ENCODE measurements around the gene TGM5.

The TGM5 gene

GRCh38 chr15:43214169-43214568 lies 52.6 kb downstream of the TGM5 start:
- no peak overlapping the region for H3K4me3 ChIP-seq (ENCODE audit: low read depth, low read length)

DNA sequence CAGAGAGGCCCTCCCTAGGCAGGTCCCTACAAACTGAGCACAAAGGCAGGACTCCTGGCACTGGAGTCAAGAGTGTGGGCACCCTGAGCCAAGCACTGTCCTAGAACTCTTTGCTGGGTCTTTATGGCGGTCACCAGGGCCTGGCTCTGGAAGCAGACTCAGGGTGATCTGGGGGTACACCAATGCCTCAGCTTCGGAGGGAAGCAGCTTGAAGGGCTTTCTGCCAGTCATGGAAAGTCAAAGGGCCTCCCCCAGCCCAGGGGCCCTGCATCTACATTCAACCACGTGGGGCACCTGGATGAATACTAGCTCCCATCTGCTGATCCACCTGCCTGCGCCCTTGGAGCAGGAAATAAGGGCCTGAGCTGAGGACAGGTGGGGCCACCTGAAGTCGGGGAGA lies 53.3 kb downstream of the TGM5 start:
- Histone ChIP-seq H3K27me3 (no peaks in the 10 kb centered on the region), H3K4me3 (ENCODE audit: low read depth, low read length) (no peak overlapping the region), H3K9me3 (no peaks in the 10 kb centered on the region), H3K4me1 (peaks cover 5% of the 10 kb centered on the region), H3K36me3 (no peaks in the 10 kb centered on the region)
- TF ChIP-seq CTCF (IDR thresholded peaks at IDR 0.05; ENCODE audit: low read depth, low read length): no peak
- DNase-seq: no peak

More at GRCh38 chr15:43214169-43214568, 52.6 kb downstream of the TGM5 start:
- no peak for TF ChIP-seq CTCF (IDR thresholded peaks at IDR 0.05; ENCODE audit: low read depth, low read length)
- peaks cover 5% of the 10 kb centered on the region for H3K4me1 ChIP-seq
- no peaks in the 10 kb centered on the region for H3K27me3 ChIP-seq
- DNase-seq: no peak
- H3K36me3 ChIP-seq: no peaks in the 10 kb centered on the region
- H3K9me3 ChIP-seq: no peaks in the 10 kb centered on the region

DNA sequence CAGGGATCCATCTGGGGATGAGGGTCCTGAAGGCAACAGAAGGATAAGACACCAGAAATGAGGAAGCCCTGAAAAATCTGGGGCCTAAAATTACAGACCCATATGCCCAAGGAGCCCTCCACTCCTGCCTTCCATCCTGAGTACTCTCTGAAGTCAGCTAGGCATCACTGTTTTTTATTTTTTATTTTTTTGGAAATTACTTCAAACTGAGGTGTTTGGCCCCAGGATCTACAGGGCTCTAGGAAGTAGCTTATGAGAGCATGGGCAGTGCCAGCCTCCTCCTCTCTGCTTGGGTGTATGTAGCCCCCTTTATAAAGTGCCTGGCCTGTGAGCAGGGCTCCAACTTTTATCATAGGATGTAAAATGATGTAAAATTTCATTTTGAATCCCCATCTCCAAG lies 53.8 kb downstream of the TGM5 start:
- TF ChIP-seq CTCF (IDR thresholded peaks at IDR 0.05; ENCODE audit: low read depth, low read length): no peak
- H3K4me1 ChIP-seq: peaks cover 5% of the 10 kb centered on the region

DNA sequence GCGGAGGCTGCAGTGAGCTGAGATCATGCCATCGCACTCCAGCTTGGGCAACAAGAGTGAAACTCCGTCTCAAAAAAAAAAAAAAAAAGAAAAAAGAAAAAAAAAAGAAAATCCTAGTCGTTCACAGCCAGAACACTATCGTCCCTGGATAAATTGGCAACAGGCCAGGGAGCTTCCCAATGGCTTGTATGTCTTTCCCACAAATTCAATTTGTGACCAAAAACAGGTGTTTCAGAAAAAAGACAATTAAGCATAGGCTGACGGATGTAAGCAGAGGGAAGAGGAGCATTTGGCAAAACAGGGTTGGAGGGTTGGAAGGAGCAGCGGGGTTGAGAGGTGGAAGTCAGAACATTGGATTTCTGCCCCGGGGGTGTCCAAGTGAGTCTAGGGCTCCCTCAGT lies 54.4 kb downstream of the TGM5 start:
- Histone ChIP-seq H3K36me3 (no peaks in the 10 kb centered on the region), H3K9me3 (no peaks in the 10 kb centered on the region), H3K4me1 (peaks cover 5% of the 10 kb centered on the region), H3K27me3 (no peaks in the 10 kb centered on the region), H3K4me3 (ENCODE audit: low read depth, low read length) (peak overlapping the region; percentile 9; the same call in 1 of the 2 replicates)
- no peak for TF ChIP-seq CTCF (IDR thresholded peaks at IDR 0.05; ENCODE audit: low read depth, low read length)
- DNase-seq: peak; percentile 83

More for the DNA sequence above, 53.8 kb downstream of the TGM5 start:
- H3K9me3 ChIP-seq: no peaks in the 10 kb centered on the region
- H3K4me3 ChIP-seq (ENCODE audit: low read depth, low read length): no peak overlapping the region
- no peak for DNase-seq
- no peaks in the 10 kb centered on the region for H3K27me3 ChIP-seq
- no peaks in the 10 kb centered on the region for H3K36me3 ChIP-seq

GRCh38 chr15:43211224-43211735 lies 55.4 kb downstream of the TGM5 start:
- no peaks in the 10 kb centered on the region for H3K9me3 ChIP-seq
- no peaks in the 10 kb centered on the region for H3K36me3 ChIP-seq
- TF ChIP-seq CTCF (IDR thresholded peaks at IDR 0.05; ENCODE audit: low read depth, low read length): no peak
- no peaks in the 10 kb centered on the region for H3K27me3 ChIP-seq
- no peak overlapping the region for H3K4me3 ChIP-seq (ENCODE audit: low read depth, low read length)
- no peak for DNase-seq
- peaks cover 5% of the 10 kb centered on the region for H3K4me1 ChIP-seq

DNA sequence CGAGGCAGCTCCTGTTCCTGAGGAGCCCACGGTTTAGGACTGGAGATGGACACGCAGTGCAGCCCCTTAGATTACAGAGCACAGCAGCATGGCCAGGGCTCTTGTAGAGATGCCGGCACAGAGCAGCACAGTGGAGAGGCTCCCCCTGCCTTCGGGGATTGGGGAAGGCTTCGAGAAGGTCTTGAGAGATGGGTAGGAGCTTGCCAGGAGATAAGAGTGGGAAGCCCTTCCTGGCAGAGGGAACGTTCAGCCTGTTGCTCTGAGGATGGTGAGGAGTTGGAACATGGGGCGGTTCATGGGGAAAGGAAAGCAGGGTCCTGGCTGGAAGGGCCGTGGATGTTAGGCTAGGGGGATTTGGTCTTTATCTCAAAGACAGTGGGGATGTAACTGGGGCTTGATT lies 55.9 kb downstream of the TGM5 start:
- Histone ChIP-seq H3K4me3 (ENCODE audit: low read depth, low read length) (no peak overlapping the region), H3K4me1 (peaks cover 5% of the 10 kb centered on the region), H3K27me3 (no peaks in the 10 kb centered on the region), H3K36me3 (no peaks in the 10 kb centered on the region), H3K9me3 (no peaks in the 10 kb centered on the region)
- no peak for DNase-seq
- no peak for TF ChIP-seq CTCF (IDR thresholded peaks at IDR 0.05; ENCODE audit: low read depth, low read length)

Measured in BE2C (cell line).